H4 (cell line): ENCODE results near the gene SLC5A2. TPM values are rescaled to one million over a fixed set of nuclear protein-coding genes. Genes with fewer than 3 reads are reported as not detected.
"Not testable (repeated sequence)": the region's sequence is repeated elsewhere in the genome, so short reads cannot be mapped to it uniquely, and the experiment has no call there.

Experiments used
- DNase-seq: peaks from one replicate; pipeline ENCODE4 v3.0.0-alpha.2; 2015; ENCODE audit warnings: low spot score
- total RNA-seq: library from RNA; depleted of rRNA; stranded (reverse); fragments of >200 nt; shearing (Covaris generic); gene quantifications from 2 replicates; pipeline ENCODE4 v1.2.3, GENCODE V29; 2014; rRNA removed

Gene SLC5A2
- total RNA-seq, result not detected in 2 replicates

GRCh38 chr16:31483081-31483480 is at the start of gene SLC5A2:
Gene SLC5A2, plus strand, starts transcription at chr16:31483123. Its CDS starts 14 bp downstream, at chr16:31483137.
- DNase-seq, result no peak

- no peak for DNase-seq
Observed at GRCh38 chr16:31435341-31436220, 47.3 kb upstream of the SLC5A2 start.

GRCh38 chr16:31436221-31437045 is 46.5 kb upstream of the SLC5A2 start:
- DNase-seq, result no peak

- no peak for DNase-seq
Observed at GRCh38 chr16:31438414-31438813, 44.5 kb upstream of the SLC5A2 start.

- not testable (repeated sequence) for DNase-seq
Observed at GRCh38 chr16:31439023-31439422, 43.9 kb upstream of the SLC5A2 start.

GRCh38 chr16:31439519-31439918 is 43.4 kb upstream of the SLC5A2 start:
- DNase-seq, result no peak

- DNase-seq, result no peak
Observed at GRCh38 chr16:31440516-31441184, 42.3 kb upstream of the SLC5A2 start.

- no peak for DNase-seq
Observed at GRCh38 chr16:31441956-31442355, 41.0 kb upstream of the SLC5A2 start.

GRCh38 chr16:31445931-31446330 is 37.0 kb upstream of the SLC5A2 start:
- DNase-seq, result not testable (repeated sequence)

- no peak for DNase-seq
Observed at GRCh38 chr16:31451201-31451600, 31.7 kb upstream of the SLC5A2 start.

GRCh38 chr16:31451681-31452351 is 31.1 kb upstream of the SLC5A2 start:
- peak; percentile 87 for DNase-seq

- peak; percentile 84 for DNase-seq
Observed at GRCh38 chr16:31452631-31453106, 30.3 kb upstream of the SLC5A2 start.

- DNase-seq, result peak; percentile 78
Observed at GRCh38 chr16:31453255-31454204, 29.4 kb upstream of the SLC5A2 start.

- no peak for DNase-seq
Observed at GRCh38 chr16:31455601-31456314, 27.2 kb upstream of the SLC5A2 start.

GRCh38 chr16:31456988-31457360 is 25.9 kb upstream of the SLC5A2 start:
- DNase-seq, result no peak

- DNase-seq, result no peak
Observed at GRCh38 chr16:31458073-31458843, 24.7 kb upstream of the SLC5A2 start.

GRCh38 chr16:31458844-31459686 is 23.9 kb upstream of the SLC5A2 start, which contains the start of gene ARMC5:
Gene ARMC5, plus strand, starts transcription at chr16:31459501. Its CDS starts 24 bp downstream, at chr16:31459525.
- DNase-seq, result peak; percentile 99
